GDM1 (cell line): ENCODE data around the gene ATF7IP2.
"Not testable (repeated sequence)": the region's sequence is repeated elsewhere in the genome, so short reads cannot be mapped to it uniquely, and the experiment has no call there.

ENCODE experiments used
- DNase-seq: peaks from one replicate; lab custom pipeline; 2025; lab: John Stamatoyannopoulos, UW

The ATF7IP2 gene

DNA sequence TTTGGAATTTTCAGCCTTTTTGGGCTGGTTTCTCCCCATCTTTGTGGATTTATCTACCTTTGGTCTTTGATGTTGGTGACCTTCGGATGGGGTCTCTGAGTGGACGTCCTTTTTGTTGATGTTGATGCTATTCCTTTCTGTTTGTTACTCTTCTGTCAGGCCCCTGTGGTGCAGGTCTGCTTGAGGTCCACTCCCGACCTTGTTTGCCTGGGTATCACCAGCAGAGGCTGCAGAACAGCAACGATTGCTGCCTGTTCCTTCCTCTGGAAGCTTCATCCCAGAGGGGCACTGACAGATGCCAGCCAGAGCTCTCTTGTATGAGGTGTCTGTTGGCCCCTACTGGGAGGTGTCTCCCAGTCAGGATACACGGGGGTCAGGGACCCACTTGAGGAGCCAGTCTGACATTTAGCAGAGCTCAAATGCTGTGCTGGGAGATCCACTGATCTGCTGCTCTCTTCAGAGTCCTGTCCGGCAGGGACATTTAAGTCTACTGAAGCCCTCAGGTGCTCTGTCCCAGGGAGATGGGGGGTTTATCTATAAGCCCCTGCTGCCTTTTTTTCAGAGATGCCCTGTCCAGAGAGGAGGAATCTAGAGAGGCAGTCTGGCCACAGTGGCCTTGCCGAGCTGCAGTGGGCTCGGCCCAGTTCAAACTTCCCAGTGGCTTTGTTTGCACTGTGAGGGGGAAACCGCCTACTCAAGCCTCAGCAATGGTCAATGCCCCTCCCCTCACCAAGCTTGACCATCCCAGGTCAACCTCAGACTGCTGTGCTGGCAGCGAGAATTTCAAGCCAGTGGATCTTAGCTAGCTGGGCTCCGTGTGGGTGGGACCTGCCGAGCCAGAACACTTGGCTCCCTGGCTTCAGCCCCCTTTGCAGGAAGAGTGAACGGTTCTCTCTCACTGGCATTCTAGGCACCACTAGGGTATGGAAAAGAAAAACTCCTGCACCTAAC lies 66.6 kb downstream of the ATF7IP2 start:
- not testable (repeated sequence) for DNase-seq

DNA sequence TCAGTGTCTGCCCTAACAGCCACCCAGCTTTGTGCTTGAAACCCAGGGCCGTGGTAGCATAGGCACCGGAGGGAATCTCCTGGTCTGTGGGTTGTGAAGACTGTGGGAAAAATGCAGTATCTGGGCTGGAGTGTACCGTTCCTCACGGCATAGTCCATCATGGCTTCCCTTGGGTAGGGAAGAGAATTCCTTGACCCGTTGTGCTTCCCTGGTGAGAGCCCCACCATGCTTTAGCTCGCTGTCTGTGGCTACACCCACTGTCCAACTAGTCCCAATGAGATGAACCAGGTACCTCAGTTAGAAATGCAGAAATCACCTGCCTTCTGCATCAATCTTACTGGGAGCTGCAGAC lies 67.3 kb downstream of the ATF7IP2 start:
- DNase-seq, result no peak

DNA sequence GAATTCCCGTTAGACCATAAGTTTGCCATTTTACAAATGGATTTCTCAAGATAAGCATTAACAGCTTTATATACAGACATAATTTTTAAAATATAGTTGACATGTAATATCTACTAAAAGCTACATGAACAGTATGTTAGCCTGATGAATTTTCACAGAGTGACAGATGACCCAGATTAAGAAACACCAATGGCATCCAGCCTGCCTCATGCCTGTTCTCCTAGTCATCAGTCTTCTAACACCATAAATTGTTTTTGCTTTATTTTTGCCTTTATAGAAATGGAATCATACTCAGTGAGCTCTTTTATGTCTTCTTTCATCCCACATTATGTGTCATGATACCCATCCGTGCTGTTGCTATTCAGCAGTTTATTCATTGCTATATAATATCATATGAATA lies 80.0 kb downstream of the ATF7IP2 start:
- no peak for DNase-seq

DNA sequence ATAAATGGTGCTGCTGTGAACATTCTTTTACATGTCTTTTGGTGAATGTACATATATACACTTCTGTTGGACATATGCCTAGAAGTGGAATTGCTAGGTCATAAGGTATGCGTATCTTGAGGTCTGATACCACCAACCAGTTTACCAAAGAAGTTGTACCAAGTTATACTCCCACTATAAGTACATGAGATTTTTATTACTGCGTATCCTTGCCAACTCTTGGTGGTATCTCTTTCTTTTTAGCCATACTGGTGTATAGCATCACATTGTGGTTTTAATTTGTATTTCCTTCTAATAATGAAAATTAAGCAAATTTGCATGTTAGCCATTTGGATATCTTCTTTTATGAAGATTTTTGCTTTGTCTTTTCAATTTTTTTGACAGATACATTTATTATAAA lies 80.5 kb downstream of the ATF7IP2 start:
- DNase-seq, result no peak

DNA sequence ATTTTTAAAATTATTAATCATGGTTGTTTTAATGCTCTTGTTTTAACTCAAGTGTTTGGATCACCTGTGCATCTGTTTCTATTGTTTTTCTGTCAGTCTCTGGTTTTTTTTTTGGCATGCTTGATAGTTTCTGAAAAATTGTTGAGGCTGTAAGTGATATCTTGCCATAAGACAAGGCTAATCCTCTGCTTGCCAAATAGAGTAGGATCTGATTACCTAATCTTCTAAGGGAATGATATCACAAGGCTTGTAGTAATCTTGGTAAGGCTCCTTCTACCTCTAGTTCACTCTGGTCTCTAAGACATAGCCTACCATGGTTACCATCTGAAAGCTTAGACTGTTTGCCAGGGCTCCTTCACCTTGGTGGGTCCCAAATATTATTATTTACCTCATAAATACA lies 81.0 kb downstream of the ATF7IP2 start:
- DNase-seq, result no peak

DNA sequence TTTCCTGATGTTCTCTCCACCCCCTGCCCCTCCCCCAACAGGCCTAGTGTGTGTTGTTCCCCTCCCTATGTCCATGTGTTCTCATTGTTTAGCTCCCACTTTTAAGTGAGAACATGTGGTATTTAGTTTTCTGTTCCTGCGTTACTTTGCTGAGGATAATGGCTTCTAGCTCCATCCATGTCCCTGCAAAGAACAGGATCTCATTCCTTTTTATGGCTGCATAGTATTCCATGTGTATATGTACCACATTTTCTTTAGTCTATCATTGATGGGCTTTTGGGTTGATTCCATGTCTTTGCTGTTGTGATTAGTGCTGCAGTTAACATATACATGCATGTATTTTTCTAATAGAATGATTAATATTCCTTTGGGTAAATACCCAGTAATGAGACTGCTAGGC lies 90.8 kb downstream of the ATF7IP2 start:
- not testable (repeated sequence) for DNase-seq

DNA sequence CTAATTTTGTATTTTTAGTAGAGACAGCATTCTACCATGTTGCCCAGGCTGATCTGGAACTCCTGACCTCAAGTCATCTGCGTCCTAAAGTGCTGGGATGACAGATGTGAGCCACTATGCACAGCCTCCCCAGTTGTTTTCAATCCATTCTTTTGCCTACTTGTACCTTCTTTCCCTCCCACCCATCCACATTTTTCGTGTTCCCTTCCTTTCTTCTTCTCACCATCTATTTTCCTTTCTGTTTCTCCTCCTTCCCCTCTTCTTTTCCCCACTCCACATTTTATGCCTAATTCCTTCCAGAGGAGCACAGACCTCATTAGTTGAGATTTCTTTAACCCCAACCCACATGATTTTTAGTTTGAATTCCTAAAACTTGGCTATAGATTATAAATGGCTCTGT lies 94.3 kb downstream of the ATF7IP2 start:
- DNase-seq, result no peak

DNA sequence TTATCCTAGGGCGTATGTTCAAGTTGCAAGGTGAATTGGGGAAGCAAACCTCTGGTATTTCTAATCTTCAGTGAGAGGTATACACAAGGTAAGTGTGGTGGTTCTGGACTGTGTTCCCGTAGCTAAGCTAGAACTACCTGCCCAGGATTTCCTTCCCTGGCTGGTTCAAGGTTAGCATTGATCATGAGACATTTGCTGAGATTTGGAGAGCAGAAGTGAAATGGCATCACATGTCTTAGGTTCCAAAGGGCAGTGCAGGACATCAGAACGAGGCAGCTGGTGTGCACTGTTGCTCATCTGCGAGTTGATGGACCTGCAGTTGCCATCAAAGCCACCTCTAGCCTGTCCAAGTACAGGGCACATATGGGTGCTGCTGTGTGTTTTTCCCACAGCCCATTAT lies 99.3 kb downstream of the ATF7IP2 start:
- DNase-seq, result no peak

DNA sequence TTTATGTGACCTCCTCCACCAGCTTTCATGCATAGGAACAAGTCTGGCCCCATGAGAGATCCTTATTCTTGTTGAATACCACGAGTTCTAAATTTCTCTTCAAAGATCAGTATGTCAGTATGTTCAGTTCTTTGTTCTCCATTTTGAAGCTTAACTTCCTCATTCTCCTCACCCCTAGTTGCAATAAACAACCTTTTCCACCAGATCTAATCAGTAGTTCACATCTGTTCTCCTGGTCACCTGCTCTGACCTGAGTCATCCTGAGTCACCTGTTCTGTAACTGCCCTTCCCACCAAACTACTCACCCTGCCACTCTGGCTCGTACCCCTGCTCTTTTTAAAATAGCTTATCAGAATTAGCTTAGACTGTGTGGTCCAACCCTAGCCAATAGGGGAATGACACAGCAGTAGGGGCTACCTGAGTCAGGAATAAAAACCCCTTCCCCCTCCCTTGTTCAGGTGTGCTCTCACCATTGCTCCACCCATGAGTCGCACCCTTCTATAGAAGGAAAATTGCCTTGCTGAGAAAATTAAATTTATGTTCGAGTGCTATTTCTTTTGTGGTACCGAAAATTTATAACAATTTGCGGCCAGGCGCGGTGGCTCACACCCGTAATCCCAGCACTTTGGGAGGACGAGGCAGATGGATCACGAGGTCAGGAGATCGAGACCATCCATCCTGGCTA lies 100.0 kb downstream of the ATF7IP2 start:
- no peak for DNase-seq

DNA sequence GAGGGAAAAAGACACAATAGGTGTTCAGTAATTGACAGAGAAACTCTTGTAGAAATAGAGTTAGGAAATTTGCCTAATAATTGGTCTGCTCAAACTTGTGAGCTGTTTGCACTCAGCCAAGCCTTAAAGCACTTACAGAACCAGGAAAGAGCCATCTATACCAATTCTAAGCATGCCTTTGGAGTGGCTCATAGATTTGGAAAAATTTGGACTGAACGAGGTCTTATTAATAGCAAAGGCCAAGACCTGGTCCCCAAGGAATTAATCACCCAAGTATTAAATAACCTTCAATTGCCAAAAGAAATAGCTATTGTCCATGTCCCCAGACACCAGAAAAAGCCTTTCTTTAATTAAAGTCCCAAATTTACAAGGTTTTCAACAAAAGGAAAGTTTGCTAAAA lies 104.3 kb downstream of the ATF7IP2 start:
- no peak for DNase-seq

DNA sequence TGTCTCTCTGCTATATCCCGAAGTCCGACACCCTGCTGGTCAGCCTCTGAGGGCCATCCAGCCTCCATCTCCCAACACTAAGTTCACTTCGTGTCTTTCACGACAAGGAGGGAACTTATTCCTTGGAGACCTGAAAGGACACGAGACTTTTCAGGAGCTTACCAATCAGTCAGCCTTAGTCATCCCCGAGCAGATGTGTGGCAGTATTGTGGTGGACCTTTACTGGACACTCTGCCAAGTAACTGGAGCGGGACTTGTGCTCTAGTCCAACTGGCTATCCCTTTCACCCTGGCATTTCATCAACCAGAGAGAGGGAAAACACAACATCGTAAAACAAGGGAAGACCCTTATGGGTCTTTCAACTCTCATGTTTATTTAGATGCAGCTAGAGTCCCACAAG lies 107.4 kb downstream of the ATF7IP2 start:
- DNase-seq, result no peak

DNA sequence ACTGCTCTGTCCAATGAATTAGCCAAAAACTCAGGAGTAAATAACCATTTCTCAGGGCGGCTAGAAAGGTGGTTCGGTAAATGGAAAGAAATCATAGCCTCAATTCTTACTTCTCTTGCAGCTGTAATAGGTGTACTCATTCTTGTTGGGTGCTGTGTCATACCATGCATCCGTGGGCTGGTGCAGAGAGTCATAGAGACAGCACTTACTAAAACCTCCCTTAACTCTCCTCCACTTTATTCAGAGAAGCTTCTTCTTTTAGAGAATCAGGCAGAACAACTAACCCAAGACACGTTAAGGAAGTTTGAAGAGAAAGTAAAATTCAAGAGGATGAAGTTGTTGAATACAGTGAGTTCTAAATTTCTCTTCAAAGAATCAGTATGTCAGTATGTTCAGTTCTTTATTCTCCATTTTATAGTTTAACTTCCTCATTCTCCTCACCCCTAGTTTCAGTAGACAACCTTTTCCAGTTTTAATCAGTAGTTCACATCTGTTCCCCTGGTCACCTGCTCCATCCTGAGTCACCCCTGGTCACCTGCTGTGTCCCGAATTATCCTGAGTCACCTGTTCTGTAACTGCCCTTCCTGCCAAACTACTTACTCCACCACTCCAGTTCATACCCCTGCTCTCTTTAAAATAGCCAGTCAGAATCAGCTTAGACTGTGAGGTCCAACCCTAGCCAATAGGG lies 108.6 kb downstream of the ATF7IP2 start:
- no peak for DNase-seq

DNA sequence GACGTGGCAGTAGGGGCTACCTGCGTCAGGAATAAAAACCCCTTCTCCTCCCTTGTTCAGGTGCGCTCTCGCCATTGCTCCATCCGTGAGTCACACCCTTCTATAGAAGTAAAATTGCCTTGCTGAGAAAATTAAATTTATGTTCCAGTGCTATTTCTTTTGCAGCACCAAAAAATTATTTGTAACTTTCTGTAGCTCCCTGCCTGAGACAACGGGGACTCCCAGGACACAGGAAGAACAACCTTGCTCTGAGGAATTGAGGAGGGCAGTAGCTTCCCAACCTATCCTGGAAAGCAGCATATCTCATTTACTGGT lies 109.1 kb downstream of the ATF7IP2 start:
- DNase-seq, result no peak

DNA sequence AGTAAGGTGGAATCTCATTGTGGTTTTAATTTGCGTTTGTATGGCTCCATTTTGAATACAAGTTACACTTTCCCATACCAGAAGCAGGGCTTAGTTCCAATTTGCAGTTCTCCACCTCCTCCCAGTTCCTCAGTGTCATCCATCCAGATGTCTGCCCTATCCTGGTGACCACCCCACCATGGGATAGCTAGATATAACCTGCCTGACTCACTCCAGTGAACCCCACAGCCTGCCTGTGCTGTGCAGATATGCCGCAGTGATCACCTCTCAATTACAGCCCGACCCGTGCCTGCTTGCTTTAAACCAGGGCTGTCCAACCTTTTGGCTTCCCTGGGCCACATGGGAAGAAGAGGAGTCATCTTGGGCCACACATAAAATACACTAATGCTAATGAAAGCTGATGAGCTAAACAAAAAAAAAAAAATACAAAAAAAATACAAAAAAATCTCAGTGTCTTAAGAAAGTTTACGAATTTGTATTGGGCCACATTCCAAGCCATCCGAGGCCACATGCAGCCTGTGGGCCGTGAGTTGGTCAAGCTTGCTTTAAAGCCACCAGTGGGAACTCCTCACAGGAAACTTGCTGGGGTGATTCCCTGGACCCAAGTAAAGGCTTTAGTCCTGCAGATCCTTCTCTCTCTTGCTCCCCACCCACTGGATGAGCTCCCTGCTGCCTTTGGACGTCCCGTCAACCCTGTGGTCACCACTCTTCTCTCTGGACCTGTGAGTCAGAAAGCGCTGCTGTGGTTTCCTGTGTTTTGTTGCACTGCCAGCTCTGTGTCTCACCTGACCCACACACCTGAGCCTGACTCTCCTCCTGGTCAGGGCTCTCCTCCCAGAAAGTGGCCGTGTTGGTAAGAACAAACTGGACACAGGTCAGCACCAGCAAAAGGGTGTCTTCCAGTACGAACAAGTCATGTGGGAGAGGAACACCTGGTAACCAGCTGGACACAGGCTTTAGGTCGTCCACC lies 111.6 kb downstream of the ATF7IP2 start:
- DNase-seq, result no peak

DNA sequence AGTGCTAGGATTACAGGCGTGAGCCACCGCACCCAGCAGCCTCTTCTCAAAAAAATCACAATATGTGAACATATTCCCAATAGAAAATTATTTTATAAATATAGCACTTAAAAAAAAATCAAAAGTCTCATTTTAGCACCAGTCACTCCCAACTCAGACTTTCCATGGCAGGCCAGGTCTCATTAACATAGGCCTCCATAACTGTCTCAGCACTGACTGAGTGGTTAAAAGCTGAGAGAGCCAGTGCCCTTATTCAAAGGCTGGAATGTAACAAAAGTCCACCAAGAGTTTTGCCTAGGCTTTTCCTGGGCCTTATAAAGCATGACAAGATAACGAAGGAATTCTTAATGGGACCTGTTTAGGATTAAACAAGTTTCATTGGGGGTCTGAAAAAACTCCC lies 114.7 kb downstream of the ATF7IP2 start:
- no peak for DNase-seq

DNA sequence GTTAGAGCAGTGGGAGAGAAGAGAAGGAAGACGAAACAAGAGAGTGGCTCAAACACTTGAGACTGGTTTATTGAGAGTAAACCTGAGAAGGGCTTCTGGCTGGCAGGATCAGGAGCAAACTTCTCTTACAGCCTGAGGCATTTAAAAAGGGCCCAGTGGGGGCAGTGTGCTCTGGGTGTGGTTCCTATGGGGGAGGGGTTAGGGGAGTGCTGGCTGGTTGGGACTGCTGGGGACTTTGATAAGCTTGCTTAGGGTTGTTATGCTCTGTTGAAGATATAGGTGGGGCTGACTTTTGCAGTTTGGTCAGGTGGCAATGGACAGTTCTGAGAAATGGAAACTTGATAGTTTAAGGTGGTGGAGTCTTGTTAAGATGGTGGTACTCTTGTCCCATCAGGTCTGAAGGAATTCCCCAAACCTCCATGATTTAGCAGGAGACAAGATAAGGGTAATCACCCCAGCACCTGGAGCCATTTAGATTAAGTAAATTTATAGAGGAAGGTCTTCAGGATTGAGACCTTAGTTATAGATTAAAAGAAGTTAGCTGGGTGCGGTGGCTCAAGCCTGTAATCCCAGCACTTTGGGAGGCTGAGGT lies 115.3 kb downstream of the ATF7IP2 start:
- DNase-seq, result no peak

DNA sequence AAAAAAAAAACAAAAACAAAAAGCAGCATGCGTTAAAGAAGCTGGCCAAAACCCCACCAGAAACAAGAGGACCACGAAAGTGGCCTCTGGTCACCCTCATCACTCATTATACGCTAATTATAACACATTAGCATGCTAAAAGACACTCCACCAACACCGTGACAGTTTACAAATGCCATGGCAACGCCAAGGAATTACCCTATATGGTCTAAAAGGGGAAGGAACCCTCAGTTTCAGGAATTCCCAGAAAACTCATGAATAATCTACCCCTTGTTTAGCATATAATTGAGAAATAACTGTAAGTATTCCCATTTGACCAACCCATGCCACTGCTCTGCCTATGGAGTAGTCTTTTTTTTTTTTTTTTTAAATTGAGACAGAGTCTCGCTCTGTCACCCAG lies 116.9 kb downstream of the ATF7IP2 start:
- no peak for DNase-seq

DNA sequence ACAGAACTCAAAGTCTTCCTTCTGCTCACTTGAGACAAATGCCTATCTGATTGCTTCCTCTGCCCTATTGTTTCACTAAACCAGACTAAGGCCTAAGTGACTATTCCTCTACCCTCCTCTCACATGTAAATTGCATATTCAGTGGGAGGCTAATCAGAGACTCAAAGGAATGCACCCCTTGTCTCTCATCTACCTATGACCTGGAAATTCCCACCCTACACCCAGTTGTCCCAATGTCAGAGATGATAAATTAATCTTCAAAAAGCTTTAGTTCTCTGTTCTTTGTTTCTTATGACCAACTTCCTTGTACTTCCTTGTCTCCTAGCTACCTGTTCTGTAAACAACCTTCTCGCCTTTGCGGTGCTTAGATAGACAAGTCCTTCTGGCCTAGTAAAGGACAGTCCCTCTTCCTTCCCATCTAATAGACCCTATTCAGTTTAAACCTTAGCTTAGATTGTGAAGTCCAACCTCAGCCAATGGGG lies 118.6 kb downstream of the ATF7IP2 start:
- DNase-seq, result no peak

DNA sequence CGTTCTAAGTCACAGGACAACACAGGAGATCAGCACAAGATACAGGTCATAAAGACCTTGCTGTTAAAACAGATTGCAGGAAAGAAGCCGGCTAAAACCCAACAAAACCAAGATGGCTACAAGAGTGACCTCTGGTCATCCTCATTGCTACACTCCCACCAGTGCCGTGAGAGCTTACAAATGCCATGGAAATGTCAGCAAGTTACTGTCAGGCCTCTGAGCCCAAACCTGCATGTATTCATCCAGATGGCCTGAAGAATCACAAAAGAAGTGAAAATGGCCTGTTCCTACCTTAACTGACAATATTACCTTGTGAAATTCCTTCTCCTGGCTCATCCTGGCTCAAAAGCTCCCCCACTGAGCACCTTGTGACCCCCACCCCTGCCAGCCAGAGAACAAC lies 119.4 kb downstream of the ATF7IP2 start:
- DNase-seq, result not testable (repeated sequence)

DNA sequence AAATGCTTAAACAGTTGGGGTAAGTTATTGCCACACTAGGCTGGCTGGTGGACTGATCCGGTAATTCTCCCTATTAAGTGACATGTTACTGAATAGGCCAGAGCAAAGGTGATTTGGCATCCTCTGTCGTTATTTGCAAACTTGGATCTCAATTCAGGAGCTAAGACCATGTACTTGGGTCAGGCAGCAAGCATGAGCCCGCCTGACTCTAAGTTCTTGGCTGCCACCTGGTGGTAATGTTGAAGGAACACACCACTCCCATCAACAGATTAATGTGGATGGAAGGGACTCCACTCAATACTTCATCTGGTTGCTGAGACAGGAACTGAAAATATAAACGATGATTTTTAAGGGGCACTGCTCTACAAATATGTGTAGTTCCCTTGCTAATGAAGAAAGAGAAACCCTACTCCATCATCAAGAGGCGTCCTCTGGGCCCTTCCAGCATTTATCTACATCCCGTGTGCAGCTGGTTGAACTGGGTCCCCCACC lies 123.7 kb downstream of the ATF7IP2 start:
- peak; percentile 65 for DNase-seq

DNA sequence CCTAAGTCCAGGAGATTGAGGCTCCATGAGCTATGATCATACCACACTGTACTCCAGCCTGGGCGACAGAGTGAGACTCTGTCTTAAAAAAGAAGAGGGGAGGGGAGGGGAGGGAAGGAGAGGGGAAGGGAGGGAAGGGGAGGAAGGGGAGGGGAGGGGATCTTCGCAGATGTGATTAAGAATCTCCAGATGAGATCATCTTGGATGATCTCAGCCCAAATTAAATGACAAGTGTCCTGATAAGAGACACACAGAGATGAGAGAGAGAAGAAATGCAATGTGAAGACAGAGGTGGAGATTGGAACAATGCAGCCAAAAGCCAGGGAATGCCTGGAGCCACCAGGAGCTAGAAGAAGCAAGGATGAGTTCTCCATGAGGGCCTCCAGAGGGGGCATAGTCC lies 124.4 kb downstream of the ATF7IP2 start:
- no peak for DNase-seq
